Daoy (cell line): ENCODE results near the gene ACTRT3. TPM values are rescaled to one million over a fixed set of nuclear protein-coding genes. Genes with fewer than 3 reads are reported as not detected.

Experiments used
- total RNA-seq: library from RNA; depleted of rRNA; stranded (reverse); fragments of >200 nt; shearing (Covaris generic); gene quantifications from 2 replicates; pipeline ENCODE4 v1.2.3, GENCODE V29; 2014; rRNA removed

ACTRT3 gene
- total RNA-seq, 1 experiment from 2014 or later, result not detected

Other genes with a start within 250 kb of the ACTRT3 start
- gene MECOM, start 105.8 kb downstream of the ACTRT3 start, total RNA-seq, result 7.4 and 10.0 TPM in 2 replicates
- gene TERC, start 4.5 kb downstream of the ACTRT3 start, total RNA-seq, result 101 and 159 TPM in 2 replicates
- gene MYNN, start 3.8 kb upstream of the ACTRT3 start, total RNA-seq, result 12.9 and 14.7 TPM in 2 replicates
- not detected in 2 replicates for gene LRRIQ4, start 43.3 kb upstream of the ACTRT3 start, total RNA-seq
- 5.6 and 9.2 TPM in 2 replicates for gene LRRC34, start 43.3 kb upstream of the ACTRT3 start, total RNA-seq
- not detected in 2 replicates for gene LRRC31, start 100.4 kb upstream of the ACTRT3 start, total RNA-seq
- gene SAMD7, start 142.0 kb upstream of the ACTRT3 start, total RNA-seq, result not detected in 2 replicates
- 11.0 and 26.2 TPM in 2 replicates for gene SEC62, start 197.2 kb upstream of the ACTRT3 start, total RNA-seq